Endothelial cell of umbilical vein (primary cell): ENCODE data around the gene NPDC1. TPM values are rescaled to one million over a fixed set of nuclear protein-coding genes. Genes with fewer than 3 reads are reported as not detected.

Source experiments
- BruUV-seq: library from RNA; stranded (reverse); fragments of 400-500 nt; replicated peaks from 2 replicates; lab custom pipeline; 2021; lab: Mats Ljungman, UMichigan
- CTCF ChIA-PET: fragments of 300-600, 350-600 bp; sonication (Branson Sonifier 250); formaldehyde crosslinking; loops from one replicate; lab custom pipeline; 2021; ENCODE audit warnings: antibody characterized with exemption, inconsistent platforms; lab: Charles Lee
- POLR2A ChIA-PET: fragments of 300-600, 350-600 bp; sonication (Branson Sonifier 250); formaldehyde crosslinking; loops from one replicate; lab custom pipeline; 2021; ENCODE audit warnings: antibody characterized with exemption, inconsistent platforms; lab: Charles Lee
- DNase-seq: peaks from one replicate; pipeline ENCODE4 v3.0.0-alpha.2; 2011; ENCODE audit warnings: low read depth, low spot score
- FAIRE-seq: peaks from 2 replicates; lab custom pipeline; 2011; peaks lifted over from hg19 to GRCh38; lab: Jason Lieb, UNC
- H2AFZ ChIP-seq: 2 replicates; pipeline ENCODE4 v1.6.0; 2012; ENCODE audit warnings: low read depth, low read length, control low read depth, inconsistent platforms
- H3K27ac ChIP-seq: 2 replicates; pipeline ENCODE4 v1.5.1; 2011; ENCODE audit warnings: low read depth, mild to moderate bottlenecking, control low read depth, low read length, moderate library complexity; ENCODE audit not compliant: insufficient read depth
- H3K27me3 ChIP-seq, 2 experiments: 2 replicates each; pipeline versions ENCODE4 v1.6.0 to v1.6.1; 2011; ENCODE audit warnings: low read length in 2 of 2, mixed read lengths in 1 of 2; ENCODE audit not compliant: control insufficient read depth in 2 of 2, insufficient read depth in 2 of 2
- H3K36me3 ChIP-seq, 2 experiments: 2 replicates in 1 of 2; 3 replicates in 1 of 2; pipeline ENCODE4 v1.5.1; 2011; ENCODE audit warnings: low read length in 2 of 2, mild to moderate bottlenecking in 1 of 2, moderate library complexity in 1 of 2; ENCODE audit not compliant: control insufficient read depth in 2 of 2, insufficient read depth in 2 of 2; ENCODE audit errors: extremely low read depth in 1 of 2
- H3K4me1 ChIP-seq: 3 replicates; pipeline ENCODE4 v1.5.1; 2011; ENCODE audit warnings: mild to moderate bottlenecking, low read length; ENCODE audit not compliant: control insufficient read depth, insufficient read depth; ENCODE audit errors: extremely low read depth
- H3K4me2 ChIP-seq: 2 replicates; pipeline ENCODE4 v1.6.1; 2011; ENCODE audit warnings: low read length, control low read depth, mixed read lengths; ENCODE audit not compliant: insufficient read depth
- H3K4me3 ChIP-seq, 3 experiments: fragments of 200-600 bp in 1 of 3; sonication (generic), shearing (Covaris generic) in 1 of 3; replicated peaks in 1 of 3; 2 replicates each; pipeline ENCODE4 v1.5.1; 2011 to 2016; ENCODE audit warnings: control low read depth in 3 of 3, low read length in 3 of 3, mild to moderate bottlenecking in 2 of 3, inconsistent platforms in 1 of 3, low read depth in 1 of 3, moderate library complexity in 1 of 3; ENCODE audit not compliant: insufficient read depth in 1 of 3
- H3K79me2 ChIP-seq: 2 replicates; pipeline ENCODE4 v1.6.0; 2012; ENCODE audit warnings: low read length, inconsistent platforms; ENCODE audit not compliant: control insufficient read depth, insufficient read depth
- H3K9ac ChIP-seq: replicated peaks from 2 replicates; pipeline ENCODE3; 2011; ENCODE audit warnings: low read length, control low read depth; ENCODE audit not compliant: insufficient read depth; ENCODE audit errors: extremely low read depth
- H3K9me1 ChIP-seq: replicated peaks from 3 replicates; pipeline ENCODE4 v1.6.0; 2011; ENCODE audit warnings: mild to moderate bottlenecking, low read length; ENCODE audit not compliant: control insufficient read depth, insufficient read depth; ENCODE audit errors: extremely low read depth
- H3K9me3 ChIP-seq: replicated peaks from 2 replicates; pipeline ENCODE4 v1.5.1; 2012; ENCODE audit warnings: low read length, inconsistent platforms; ENCODE audit not compliant: control insufficient read depth, insufficient read depth
- H4K20me1 ChIP-seq: replicated peaks from 2 replicates; pipeline ENCODE3; 2011; ENCODE audit warnings: mild to moderate bottlenecking, low read length; ENCODE audit not compliant: control insufficient read depth, insufficient read depth; ENCODE audit errors: extremely low read depth
- CTCF ChIP-seq, 2 donors: IDR thresholded peaks; 1 replicate in 1 of 2; 2 replicates in 1 of 2; pipeline ENCODE4 v1.5.1; 2011; ENCODE audit warnings: low read length in 2 of 2, mild to moderate bottlenecking in 2 of 2, moderate library complexity in 2 of 2, control low read depth in 1 of 2, inconsistent platforms in 1 of 2, low read depth in 1 of 2; ENCODE audit not compliant: insufficient read depth in 1 of 2; ENCODE audit errors: extremely low read depth in 1 of 2
- EZH2 ChIP-seq: IDR thresholded peaks from 2 replicates; pipeline ENCODE4 v1.6.1; 2012; ENCODE audit warnings: borderline replicate concordance, low read depth, mild to moderate bottlenecking, moderate library complexity, low read length, inconsistent platforms; ENCODE audit not compliant: severe bottlenecking
- FOS ChIP-seq: IDR thresholded peaks from 2 replicates; pipeline ENCODE4 v1.6.1; 2011; ENCODE audit warnings: mild to moderate bottlenecking, low read length, moderate library complexity, borderline replicate concordance; ENCODE audit not compliant: insufficient read depth
- GATA2 ChIP-seq: IDR thresholded peaks from 2 replicates; pipeline ENCODE4 v1.7.0; 2011; ENCODE audit warnings: low read depth, mild to moderate bottlenecking, moderate library complexity, mixed read lengths, low read length; ENCODE audit not compliant: insufficient read length, insufficient read depth
- JUN ChIP-seq: IDR thresholded peaks from 2 replicates; pipeline ENCODE4 v1.6.1; 2011; ENCODE audit warnings: borderline replicate concordance, low read depth; ENCODE audit not compliant: insufficient read length, insufficient read depth
- MYC ChIP-seq: IDR thresholded peaks from one replicate; pipeline ENCODE4 v1.6.1; 2011; ENCODE audit warnings: mild to moderate bottlenecking, low read depth, low read length
- POLR2A ChIP-seq: IDR thresholded peaks from 2 replicates; pipeline ENCODE4 v1.6.1; 2012; ENCODE audit warnings: low read depth, mild to moderate bottlenecking, control low read depth, low read length
- POLR2AphosphoS5 ChIP-seq: IDR thresholded peaks from 2 replicates; pipeline ENCODE4 v1.6.1; 2012; ENCODE audit warnings: low read depth, mild to moderate bottlenecking, control low read depth, low read length, moderate library complexity; ENCODE audit not compliant: insufficient read depth
- dilution Hi-C: fragments of 300-500 bp; cut with MboI; formaldehyde crosslinking; loops from one replicate; pipeline ENCODE4 v1.15.0; 2019; ENCODE audit warnings: low sequenced_read_pairs; ENCODE audit not compliant: extremely low pct_ligation_motif_present
- intact Hi-C: fragments of 100-400 bp; cut with micrococcal nuclease; formaldehyde crosslinking; loops from one replicate; pipeline ENCODE4 v1.10.0; 2022
- polyA plus RNA-seq, 4 experiments: library from polyadenylated mRNA; depleted of rRNA in 3 of 4; stranded (reverse) in 3 of 4; unstranded in 1 of 4; fragments of >200 nt; gene quantifications; 2 replicates each; pipeline versions ENCODE4 v1.2.1 to v1.2.3, GENCODE V29; 2011 to 2012; ENCODE audit warnings: missing spikeins in 1 of 4
- total RNA-seq: library from RNA; stranded (reverse); gene quantifications from 2 replicates; pipeline ENCODE4 v1.2.3, GENCODE V29; 2021
- TF ChIP-seq, protein P1 (sequence below): IDR thresholded peaks from 2 replicates; pipeline ENCODE4 v1.6.1; 2011; ENCODE audit not compliant: insufficient read depth, insufficient read length

Gene NPDC1
- total and polyA plus RNA-seq, 2 donors (not counting 3 experiments of a cell fraction or from before 2014, with no cell fraction given), result 115 to 181 TPM

DNA sequence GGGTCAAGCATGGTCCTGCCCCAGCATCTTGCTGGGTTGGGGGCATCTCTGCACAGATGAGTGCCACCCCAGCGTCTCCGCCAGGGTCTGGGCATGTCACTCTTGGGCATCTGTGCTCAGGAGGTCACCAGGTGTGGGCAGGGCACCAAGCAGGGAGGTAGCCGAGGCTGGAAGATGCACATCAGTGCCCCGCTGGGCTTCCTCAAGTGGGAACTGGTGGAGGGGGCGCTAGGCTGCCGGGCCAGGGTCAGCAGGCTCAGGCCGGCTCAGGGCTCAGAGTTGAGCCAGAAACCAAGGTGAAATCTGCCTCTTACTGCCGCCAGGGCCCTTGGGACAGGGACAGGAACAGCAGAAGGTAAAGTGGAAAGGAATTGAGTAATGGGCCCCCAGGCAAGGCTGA lies 10.0 kb downstream of the NPDC1 start:
- Histone ChIP-seq H3K36me3 (peaks cover 0 to 17% of the 10 kb centered on the region in 2 experiments), H3K4me1 (peaks cover 2% of the 10 kb centered on the region), H3K9me1 (no peaks in the 10 kb centered on the region), H3K9ac (no peak overlapping the region), H3K27ac (no peak overlapping the region), H3K4me2 (no peak overlapping the region), H3K4me3 (no peak overlapping the region), H3K27me3 (no peaks in the 10 kb centered on the region), H2AFZ (no peak overlapping the region), H3K9me3 (no peaks in the 10 kb centered on the region), H3K79me2 (no peaks in the 10 kb centered on the region), H4K20me1 (no peaks in the 10 kb centered on the region)
- dilution Hi-C loops (no loop called here), intact Hi-C loops (loop anchor here (1.0 to 2.0 kb wide), 4 partner anchors 88 to 249 kb away; partner anchors contain the start of genes AJM1 and TMEM141)
- POLR2A ChIA-PET, result no interaction called here
- DNase-seq, result no peak
- TF ChIP-seq, protein P1, sequence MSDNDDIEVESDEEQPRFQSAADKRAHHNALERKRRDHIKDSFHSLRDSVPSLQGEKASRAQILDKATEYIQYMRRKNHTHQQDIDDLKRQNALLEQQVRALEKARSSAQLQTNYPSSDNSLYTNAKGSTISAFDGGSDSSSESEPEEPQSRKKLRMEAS, result no peak
- TF ChIP-seq MYC (no peak), JUN (no peak), GATA2 (no peak), POLR2A (no peak), FOS (no peak), POLR2AphosphoS5 (no peak), CTCF (IDR thresholded peaks at IDR 0.05; ENCODE audit: extremely low read depth in 1 of 2, insufficient read depth in 1 of 2, low read depth in 1 of 2, low read length in 2 of 2) (no peak), EZH2 (no peak)
- BruUV-seq, result no TSS peak
- CTCF ChIA-PET, result interaction anchor here (0.6 to 4.3 kb wide), 29 partner anchors 9 to 258 kb away, joined by 3 to 111 read pairs (median 6); partner anchors contain the start of genes AJM1, CLIC3, MAN1B1 and NPDC1
- no peak for FAIRE-seq
